ENCODE data around the gene LRRFIP1.
A peak's percentile ranks its signal among the peaks of the same experiment; 100 is the strongest.
"Not testable (repeated sequence)": the region's sequence is repeated elsewhere in the genome, so short reads cannot be mapped to it uniquely, and the experiment has no call there.

The LRRFIP1 gene

DNA sequence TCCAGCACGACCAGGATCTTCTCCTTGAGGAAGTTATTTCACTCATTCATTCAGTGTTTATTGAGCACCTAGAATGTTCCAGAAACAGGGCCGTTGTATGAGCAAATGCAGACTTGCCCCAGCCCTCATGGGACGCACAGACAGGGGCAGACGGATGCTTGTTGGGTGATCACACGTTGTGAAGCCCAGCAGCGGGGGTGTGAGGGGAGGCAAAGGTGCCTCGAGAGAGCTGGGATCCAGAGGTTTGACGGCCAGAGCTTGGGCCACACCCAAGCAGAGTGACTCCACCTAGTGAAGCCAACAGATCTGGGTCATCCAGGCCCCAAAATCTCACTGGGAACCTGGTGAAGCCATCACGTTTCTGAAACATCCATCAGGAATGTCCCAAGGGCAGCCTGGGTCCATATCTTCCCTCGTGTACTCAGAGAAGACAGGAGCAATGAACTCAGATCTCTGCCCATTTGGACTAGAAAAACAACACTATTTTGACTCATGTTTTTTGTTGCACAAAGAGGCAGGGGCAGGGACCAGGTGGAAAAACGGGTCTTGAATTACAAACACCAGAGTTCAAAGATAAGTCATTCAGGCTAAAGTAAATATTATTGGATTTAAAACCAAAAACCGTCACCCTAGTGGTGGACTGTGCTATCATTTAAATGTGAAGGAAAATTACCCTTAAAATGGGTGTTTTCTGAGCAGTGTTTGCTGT is 116.3 kb downstream of the LRRFIP1 start:
- no peak for DNase-seq (ENCODE audit: low read depth, low spot score)

DNA sequence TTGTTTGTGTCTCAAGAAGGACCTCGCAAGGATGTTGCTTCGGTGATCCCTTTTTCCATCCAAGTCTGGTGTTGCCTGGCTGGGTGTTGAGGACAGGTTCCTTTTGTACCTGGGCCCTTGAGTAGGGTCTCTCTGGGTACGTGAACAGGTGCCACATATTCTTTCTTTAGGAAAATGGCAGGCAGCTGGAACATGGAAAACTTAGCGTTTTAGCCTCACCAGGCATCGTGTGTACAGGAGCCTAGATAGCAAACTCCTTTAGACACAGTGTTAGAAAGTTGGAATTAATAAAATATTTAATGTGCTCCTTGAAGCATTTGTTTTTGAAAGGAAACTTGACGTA is 116.9 kb downstream of the LRRFIP1 start:
- no peak for DNase-seq (ENCODE audit: low read depth, low spot score)

DNA sequence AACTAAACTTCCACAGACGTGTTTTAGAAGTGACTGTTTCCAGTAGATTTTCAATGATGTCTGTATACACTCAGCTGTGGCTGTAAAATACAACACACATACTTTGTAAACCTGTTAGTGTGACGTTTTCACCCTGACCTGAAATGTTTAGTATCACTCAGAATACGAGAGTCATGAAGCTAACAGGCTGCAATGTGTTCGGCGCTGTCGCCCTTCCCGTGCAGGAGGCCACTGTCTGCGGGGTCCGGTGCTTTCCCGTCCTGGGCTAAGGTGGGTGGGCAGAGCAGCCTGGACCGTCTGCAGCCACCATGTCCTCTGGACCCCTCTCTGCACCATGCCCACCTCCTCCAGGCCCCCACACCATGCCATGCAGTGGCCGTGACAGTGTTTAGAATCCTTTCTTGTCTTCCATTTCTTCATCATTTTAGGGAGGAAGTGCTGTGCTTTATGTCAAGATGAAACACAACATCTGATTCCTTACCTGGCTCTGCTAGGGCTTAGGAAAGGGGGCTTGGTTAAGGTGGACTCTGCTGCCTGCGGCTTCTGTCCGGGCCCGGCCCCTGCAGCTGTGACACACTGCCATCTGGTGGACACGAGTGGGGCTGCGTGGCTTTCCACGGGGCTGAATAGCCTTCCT is 117.3 kb downstream of the LRRFIP1 start:
- peak; percentile 86 for DNase-seq (ENCODE audit: low read depth, low spot score)

GRCh38 chr2:237745250-237745613 is 117.8 kb downstream of the LRRFIP1 start:
- no peak for DNase-seq (ENCODE audit: low read depth, low spot score)

GRCh38 chr2:237746302-237747080 is 119.1 kb downstream of the LRRFIP1 start:
- no peak for DNase-seq (ENCODE audit: low read depth, low spot score)

GRCh38 chr2:237747189-237747588 is 119.8 kb downstream of the LRRFIP1 start:
- DNase-seq (ENCODE audit: low read depth, low spot score) = no peak

DNA sequence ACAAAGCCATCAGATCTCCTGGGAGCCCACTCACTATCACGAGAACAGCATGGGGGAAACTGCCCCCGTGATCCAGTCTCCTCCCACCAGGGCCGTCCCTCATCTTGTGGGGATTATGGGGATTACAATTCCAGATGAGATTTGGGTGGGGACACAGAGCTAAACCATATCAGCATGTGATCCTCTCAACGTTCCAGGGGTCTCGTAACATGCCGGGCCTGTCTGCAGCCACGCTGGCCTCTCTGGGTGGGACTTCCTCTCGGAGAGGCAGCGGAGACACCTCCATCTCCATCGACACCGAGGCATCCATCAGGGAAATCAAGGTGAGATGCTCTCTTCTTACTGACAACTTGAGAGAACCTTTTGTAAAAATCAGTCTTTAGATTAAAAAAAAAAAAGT is 121.6 kb downstream of the LRRFIP1 start:
- DNase-seq (ENCODE audit: low read depth, low spot score) = no peak

GRCh38 chr2:237749961-237750360 is 122.6 kb downstream of the LRRFIP1 start:
- no peak for DNase-seq (ENCODE audit: low read depth, low spot score)

DNA sequence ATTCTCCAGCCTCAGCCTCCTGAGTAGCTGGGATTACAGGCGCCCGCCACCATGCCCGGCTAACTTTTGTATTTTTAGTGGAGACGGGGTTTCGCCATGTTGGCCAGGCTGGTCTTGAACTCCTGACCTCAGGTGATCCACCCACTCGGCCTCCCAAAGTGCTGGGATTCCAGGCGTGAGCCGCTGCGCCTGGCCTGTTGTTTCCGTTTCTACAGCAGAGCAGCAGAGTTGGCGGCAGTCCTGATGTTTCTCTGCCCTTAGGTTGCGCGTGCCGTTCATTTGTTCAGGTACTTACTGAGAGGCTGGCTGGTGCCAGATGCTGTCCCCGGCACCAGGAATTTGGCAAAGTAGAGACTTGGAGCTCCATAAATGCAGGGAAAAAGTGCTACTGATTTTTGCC is 123.1 kb downstream of the LRRFIP1 start:
- not testable (repeated sequence) for DNase-seq (ENCODE audit: low read depth, low spot score)

DNA sequence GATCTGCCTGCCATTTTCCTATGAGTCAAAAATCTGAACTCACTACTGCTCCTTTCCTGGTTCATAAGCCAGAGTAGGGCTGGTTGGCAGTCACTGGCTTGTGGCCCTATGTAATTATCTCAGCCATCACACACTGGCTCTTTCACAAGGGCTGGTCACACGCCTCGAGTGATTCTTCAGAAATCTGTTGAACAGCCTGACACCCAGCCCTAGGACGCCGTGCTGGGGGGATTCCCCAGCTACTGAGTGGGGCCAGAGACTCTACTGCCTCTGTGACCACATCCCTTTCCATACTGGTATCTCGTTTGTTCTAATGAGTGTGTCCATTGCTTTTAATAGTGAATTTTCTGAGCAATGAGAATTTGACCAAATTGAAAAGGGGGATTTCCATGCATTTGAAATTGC is 125.4 kb downstream of the LRRFIP1 start:
- no peak for DNase-seq (ENCODE audit: low read depth, low spot score)

GRCh38 chr2:237754182-237754581 is 126.8 kb downstream of the LRRFIP1 start:
- no peak for DNase-seq (ENCODE audit: low read depth, low spot score)

GRCh38 chr2:237754626-237755248 is 127.3 kb downstream of the LRRFIP1 start:
- DNase-seq (ENCODE audit: low read depth, low spot score) = no peak

DNA sequence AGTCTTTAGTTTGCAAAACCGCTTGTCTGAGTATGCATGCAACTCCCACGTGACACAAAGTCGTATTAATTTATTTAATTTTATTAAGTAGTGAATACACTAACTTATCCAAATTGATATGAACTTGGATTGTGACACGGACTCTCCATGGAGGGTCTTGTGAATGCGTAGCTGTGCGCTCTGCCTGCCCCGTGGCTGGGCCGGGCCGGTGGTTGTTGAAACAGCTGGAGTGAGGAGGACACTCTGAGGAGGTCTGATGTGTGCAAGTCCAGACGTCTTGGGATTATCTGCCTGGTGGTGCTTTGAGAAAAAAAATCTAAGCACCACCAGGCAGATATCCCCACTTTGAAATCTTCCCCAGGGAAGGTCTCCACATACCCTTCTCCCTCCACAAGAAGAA is 130.2 kb downstream of the LRRFIP1 start:
- DNase-seq (ENCODE audit: low read depth, low spot score) = no peak

- DNase-seq (ENCODE audit: low read depth, low spot score) = no peak
Measured at GRCh38 chr2:237758185-237758584, 130.8 kb downstream of the LRRFIP1 start.

DNA sequence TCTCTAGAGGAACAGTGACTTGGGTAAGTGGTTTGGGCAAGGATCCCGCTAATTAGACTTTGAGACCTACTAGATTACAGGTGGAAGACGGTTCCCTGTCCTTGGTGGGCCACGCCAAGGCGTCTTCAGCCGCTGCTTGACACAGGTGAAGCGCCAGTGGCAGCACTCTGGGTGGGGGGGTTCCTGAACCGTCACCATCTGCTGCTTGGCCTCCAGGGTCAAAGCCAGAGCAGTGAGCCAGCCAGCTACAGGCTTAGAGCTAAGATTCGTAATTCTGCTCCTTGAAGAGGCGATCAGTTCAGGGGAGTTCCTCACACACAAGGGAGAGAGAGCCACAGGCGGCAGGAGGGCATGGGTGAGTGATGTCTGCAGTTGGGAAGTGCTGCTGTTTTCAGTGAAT is 131.8 kb downstream of the LRRFIP1 start:
- DNase-seq (ENCODE audit: low read depth, low spot score) = no peak

DNA sequence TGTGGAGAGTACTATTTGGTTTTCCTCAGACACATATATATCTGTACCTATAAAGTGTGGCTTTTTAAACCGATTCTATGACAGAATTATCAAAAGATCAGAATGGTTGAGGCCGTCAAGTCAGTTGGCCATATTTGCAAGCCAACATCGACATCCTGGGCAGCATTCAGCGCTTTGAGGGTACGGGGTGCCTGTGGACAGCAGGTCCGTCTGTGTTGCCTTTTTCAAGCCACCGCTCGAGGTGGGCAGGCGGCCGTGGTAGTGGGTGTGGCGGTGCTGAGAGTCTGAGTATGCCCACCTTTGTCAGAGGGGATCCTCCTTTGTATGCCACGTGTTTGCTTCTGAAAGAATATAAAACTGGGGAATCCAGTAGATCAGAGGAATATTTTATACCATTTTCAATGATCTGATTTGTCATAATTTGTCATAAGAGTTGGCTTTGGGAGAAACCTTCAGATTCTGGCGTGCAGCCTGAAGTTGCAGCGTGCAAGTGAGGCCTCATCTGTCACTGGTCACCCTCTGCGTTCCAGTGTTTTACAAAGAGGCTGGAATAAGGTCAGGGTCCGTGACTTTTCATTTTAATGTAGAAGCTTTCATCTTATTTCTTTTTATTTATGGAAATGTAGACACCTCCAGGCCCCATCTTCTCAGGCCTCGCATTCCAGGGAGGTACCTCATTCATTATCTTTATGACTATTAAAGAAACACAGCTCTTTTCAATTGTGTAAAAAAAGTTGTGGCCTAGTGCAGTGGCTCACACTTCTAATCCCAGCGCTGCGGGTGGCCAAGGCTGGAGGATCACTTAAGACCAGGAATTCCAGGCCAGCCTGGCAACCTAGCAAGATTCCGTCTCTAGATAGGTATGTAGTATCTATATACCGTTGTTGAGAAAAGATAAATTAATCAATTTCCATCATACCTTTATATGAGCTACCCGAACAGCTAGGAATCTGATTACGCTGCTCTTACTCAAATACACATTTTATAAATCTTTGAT is 133.4 kb downstream of the LRRFIP1 start:
- no peak for DNase-seq (ENCODE audit: low read depth, low spot score)

- peak; percentile 88 for DNase-seq (ENCODE audit: low read depth, low spot score)
Measured at GRCh38 chr2:237762291-237763182, 135.2 kb downstream of the LRRFIP1 start.

DNA sequence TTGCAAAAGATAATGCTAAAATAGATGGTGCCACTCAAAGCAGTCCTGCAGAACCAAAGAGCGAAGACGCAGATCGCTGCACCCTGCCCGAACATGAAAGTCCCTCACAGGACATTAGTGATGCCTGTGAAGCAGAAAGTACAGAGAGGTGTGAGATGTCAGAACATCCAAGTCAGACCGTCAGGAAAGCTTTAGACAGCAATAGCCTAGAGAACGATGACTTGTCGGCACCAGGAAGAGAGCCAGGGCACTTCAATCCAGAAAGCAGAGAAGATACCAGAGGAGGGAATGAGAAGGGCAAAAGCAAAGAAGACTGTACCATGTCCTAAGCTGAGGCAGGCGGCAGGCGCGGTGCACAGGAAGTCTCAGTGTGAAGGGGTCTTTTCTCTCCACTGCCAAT is 136.4 kb downstream of the LRRFIP1 start:
- DNase-seq (ENCODE audit: low read depth, low spot score) = no peak

DNA sequence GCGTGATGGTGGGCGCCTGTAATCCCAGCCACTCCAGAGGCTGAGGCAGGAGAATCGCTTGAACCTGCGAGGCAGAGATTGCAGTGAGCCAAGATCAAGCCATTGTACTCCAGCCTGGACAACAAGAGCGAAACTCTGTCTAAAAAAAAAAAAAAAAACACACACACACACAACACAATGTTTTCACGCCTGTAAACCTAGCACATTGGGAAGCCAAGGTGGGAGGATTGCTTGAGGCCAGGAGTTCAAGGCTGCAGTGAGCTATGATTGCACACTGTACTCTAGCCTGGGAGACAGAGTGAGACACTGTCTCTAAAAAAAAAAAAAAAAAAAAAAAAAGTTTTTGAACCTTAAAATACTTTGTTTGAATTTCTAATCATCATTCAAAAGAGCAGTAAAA is 137.7 kb downstream of the LRRFIP1 start:
- DNase-seq (ENCODE audit: low read depth, low spot score) = not testable (repeated sequence)

- peak; percentile 41 for DNase-seq (ENCODE audit: low read depth, low spot score)
Measured at GRCh38 chr2:237765875-237766274, 138.5 kb downstream of the LRRFIP1 start.

Measured in astrocyte of the hippocampus (primary cell).